SIG-M5 treated with dmso at 0.1 percent for 504 hours (cell line): ENCODE results near the gene SLC25A21.

Source experiments
- DNase-seq: peaks from one replicate; lab custom pipeline; 2025; ENCODE audit not compliant: unreplicated experiment; lab: John Stamatoyannopoulos, UW

Gene SLC25A21

GRCh38 chr14:37048666-37049071, 123.7 kb downstream of the SLC25A21 start:
- no peak for DNase-seq

GRCh38 chr14:37047996-37048395, 124.4 kb downstream of the SLC25A21 start:
- no peak for DNase-seq

- no peak for DNase-seq
Measured at GRCh38 chr14:37047226-37047625, 125.2 kb downstream of the SLC25A21 start.

GRCh38 chr14:37046815-37047214, 125.6 kb downstream of the SLC25A21 start:
- DNase-seq = no peak

- DNase-seq = no peak
Measured at GRCh38 chr14:37045340-37046061, 126.9 kb downstream of the SLC25A21 start.

- DNase-seq = no peak
Measured at GRCh38 chr14:37037636-37038387, 134.6 kb downstream of the SLC25A21 start.

- no peak for DNase-seq
Measured at GRCh38 chr14:37036669-37037341, 135.6 kb downstream of the SLC25A21 start.

GRCh38 chr14:37035401-37035800, 137.0 kb downstream of the SLC25A21 start:
- no peak for DNase-seq

GRCh38 chr14:37034410-37035285, 137.8 kb downstream of the SLC25A21 start:
- DNase-seq = no peak

- no peak for DNase-seq
Measured at GRCh38 chr14:37032863-37033262, 139.5 kb downstream of the SLC25A21 start.

GRCh38 chr14:37027188-37027824, 145.1 kb downstream of the SLC25A21 start:
- DNase-seq = no peak

- no peak for DNase-seq
Measured at GRCh38 chr14:37023875-37024565, 148.4 kb downstream of the SLC25A21 start.

- DNase-seq = no peak
Measured at GRCh38 chr14:37021390-37021789, 151.0 kb downstream of the SLC25A21 start.

- DNase-seq = no peak
Measured at GRCh38 chr14:37019488-37019887, 152.9 kb downstream of the SLC25A21 start.

GRCh38 chr14:37018571-37019240, 153.7 kb downstream of the SLC25A21 start:
- DNase-seq = no peak

- DNase-seq = no peak
Measured at GRCh38 chr14:37013078-37013477, 159.3 kb downstream of the SLC25A21 start.

- no peak for DNase-seq
Measured at GRCh38 chr14:36998686-36999085, 173.7 kb downstream of the SLC25A21 start.

- DNase-seq = no peak
Measured at GRCh38 chr14:36997843-36998242, 174.6 kb downstream of the SLC25A21 start.

- DNase-seq = no peak
Measured at GRCh38 chr14:36996857-36997590, 175.4 kb downstream of the SLC25A21 start.
